GM19463 (cell line): ENCODE data around the gene CDH4.

Experiments
- ATAC-seq: cut with Tn5 transposase; IDR thresholded peaks from one replicate; pipeline ENCODE4 v1.9.1; 2021; ENCODE audit warnings: mild to moderate bottlenecking, moderate library complexity; ENCODE audit not compliant: unreplicated experiment

The CDH4 gene

DNA sequence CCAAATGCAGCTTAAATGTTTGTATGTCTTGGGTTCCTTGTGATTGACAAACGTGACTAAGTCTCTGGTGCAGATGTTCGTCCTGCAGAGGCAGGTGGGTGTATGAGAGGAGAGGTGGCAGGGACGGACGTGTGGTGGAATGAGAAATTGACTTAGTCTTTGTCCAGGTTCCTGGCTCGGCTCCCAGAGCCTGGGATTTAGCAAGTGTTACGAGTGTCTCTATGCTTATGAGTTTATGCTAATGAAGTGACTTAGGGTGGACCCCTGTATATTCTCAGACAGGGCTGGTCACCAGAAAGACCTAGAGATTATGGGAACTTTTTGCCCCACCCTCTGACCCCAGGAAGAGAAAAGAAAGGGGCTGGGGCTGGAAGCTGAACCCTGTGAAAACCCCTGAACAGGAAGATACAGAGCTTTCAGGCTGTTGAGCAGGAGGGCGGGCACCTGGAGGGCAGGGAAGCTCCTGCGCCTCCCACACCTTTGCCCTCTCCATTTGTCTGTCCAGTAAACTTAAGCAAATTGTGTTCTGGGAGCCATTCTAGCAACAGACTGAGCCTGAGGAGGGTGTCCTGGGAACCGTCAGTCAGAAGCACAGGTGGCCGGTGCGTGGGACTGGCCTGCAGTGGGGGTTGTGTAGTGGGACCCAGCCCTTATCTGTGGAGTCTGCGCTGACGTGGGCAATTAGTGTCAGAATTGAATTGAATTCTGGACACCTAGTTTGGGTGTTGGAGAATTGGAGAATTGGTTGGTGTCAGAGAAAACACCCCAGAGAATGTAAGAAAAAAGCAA lies 362.1 kb downstream of the CDH4 start:
- ATAC-seq: no peak

- no peak for ATAC-seq
Measured at GRCh38 chr20:61614706-61615100, 362.6 kb downstream of the CDH4 start.

- ATAC-seq: no peak
Measured at GRCh38 chr20:61615806-61616205, 363.7 kb downstream of the CDH4 start.

DNA sequence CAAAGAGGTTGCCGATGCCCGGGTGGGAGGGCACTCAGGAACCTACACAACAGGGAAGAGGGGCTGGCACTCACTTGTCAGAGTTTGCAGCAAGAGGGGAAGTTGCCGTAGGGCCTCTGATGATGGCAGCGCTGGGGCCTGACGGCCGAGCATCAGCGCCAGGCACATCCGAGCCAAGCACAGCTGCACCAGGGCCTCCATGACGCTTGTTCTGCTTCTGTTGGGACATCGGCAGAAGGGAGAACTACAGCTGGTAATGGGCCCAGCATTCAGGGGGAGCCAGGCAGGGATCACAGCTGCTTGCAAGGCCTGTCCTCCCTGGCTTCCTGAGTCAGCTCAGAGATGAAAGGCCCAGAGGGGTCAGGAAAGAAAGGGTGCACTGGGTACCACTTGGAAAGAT lies 367.7 kb downstream of the CDH4 start:
- ATAC-seq: no peak

- no peak for ATAC-seq
Measured at GRCh38 chr20:61620174-61620573, 368.1 kb downstream of the CDH4 start.

- ATAC-seq: no peak
Measured at GRCh38 chr20:61621035-61621730, 369.1 kb downstream of the CDH4 start.

DNA sequence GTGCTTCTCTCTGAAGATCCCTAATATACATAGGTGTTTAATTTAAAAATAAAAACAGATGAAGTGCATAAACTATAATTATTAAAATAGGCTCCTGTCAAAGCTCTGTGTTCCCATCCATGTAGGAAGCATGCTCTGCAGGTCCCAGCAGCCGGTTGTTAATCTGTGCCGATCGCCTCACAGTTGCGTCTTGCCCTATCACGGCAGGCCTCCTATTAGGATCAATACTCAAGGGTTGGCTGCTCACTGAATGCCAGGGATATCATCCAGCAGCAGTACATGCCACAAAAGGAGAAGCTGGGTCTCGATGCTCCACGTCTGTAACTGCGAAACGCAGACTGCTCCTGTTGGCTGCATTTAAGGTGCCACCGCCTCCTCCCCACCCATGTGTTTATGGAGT lies 369.8 kb downstream of the CDH4 start:
- ATAC-seq: no peak

- ATAC-seq: no peak
Measured at GRCh38 chr20:61623451-61623850, 371.4 kb downstream of the CDH4 start.

DNA sequence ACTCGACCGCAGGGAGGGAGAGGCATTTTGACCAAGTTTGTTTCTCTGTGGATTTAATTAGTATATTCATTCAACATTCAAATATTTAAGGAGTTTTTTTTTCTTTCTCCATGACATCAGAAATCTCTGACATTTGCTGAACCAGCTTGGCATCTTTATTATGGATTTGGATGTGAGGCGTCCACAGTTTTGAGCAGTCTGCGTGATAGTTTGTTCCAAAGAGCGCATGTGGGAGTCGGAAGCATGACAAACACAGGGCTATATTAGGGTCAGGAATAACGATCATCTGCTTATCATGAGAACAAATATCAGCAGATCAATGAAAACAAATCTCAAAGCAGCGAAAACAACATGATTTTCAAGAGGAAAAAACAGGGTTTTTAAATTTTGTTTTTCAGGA lies 373.2 kb downstream of the CDH4 start:
- ATAC-seq: no peak

DNA sequence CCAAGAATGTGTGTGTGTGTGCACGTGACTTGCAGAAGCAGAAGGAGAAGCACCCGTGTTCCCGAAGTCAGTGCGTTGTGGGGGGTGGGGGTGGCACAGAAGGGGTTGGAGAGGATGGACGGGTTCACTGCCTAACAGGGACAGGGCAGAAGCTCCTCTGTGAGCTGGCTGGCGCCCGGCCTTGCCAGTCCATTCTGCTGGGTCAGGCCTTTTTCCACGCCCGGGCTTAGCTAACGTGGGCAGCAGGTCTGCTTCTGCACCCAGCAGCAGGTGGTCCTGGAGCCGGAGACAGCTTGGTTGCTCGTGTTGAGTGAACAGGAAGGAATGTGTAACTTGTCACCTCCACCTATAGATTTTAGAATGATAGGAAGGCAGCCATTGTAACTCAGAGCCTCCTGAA lies 374.4 kb downstream of the CDH4 start:
- ATAC-seq: no peak

- ATAC-seq: no peak
Measured at GRCh38 chr20:61627791-61628415, 375.8 kb downstream of the CDH4 start.

GRCh38 chr20:61628480-61628879 lies 376.4 kb downstream of the CDH4 start:
- ATAC-seq: no peak

DNA sequence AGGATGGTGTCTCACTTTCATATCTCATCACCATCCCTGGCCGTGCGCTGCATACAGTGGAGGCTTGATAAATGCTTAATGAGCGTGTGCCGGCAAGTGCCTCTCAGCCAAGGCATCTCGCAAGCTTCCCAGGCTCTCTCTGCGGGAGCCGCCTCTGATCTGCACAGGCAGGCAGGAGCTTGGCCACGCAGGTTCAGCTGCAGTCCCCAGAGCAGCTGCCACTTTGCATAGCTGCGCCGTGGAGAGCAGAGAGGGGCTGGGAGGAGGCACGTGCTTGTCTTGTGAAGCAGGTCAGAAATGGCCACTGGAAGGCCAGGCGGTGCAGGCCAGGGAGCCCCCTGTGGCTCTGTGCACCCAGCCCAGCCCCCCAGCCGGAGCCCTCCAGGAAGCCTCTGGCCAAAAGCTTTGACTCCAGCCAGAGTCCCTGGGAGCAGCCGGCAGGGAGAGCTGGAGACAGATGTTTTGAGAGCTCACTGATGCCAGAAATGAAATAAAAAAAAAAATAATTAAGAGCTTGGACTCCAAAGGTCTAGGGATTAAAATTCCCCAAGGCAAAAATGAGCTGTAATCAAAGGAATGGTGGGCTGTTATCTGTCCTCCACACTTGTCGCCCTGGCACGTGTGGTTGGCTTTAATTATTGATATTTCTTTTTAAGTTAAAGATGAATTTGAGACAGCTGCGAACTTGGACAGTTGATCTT lies 377.0 kb downstream of the CDH4 start:
- ATAC-seq: no peak

GRCh38 chr20:61629602-61630390 lies 377.7 kb downstream of the CDH4 start:
- ATAC-seq: no peak

DNA sequence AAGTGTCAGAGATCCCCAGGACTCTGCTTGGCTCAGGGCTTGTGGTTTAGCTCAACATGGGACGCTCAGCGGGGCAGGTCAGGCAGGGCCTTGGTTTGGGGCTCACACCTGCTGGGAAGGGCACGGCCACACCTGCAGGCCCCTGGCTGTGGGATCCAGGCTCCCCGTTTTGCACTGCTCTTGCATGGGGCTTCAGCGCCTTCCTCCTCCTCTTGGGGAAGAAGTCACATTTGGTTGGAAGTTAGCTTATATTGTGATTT lies 378.3 kb downstream of the CDH4 start:
- ATAC-seq: no peak

- ATAC-seq: no peak
Measured at GRCh38 chr20:61630816-61631215, 378.8 kb downstream of the CDH4 start.

- no peak for ATAC-seq
Measured at GRCh38 chr20:61631751-61632150, 379.7 kb downstream of the CDH4 start.

DNA sequence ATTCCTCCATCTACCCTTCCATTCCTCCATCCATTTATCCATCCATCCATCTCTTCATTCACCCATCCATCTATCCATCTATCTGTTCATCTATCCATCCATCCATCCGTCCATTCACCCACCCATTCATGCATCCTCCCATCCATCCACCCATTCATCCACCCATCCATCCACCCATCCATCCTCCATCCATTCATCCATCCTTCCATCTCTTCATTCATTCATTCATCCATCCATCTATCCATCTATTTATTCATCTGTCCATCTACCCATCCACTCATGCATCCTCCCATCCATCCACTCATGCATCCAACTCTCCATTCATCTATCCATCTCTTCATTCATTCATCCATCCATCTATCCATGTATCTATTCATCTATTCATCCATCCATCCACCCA lies 380.9 kb downstream of the CDH4 start:
- no peak for ATAC-seq

GRCh38 chr20:61634376-61635145 lies 382.5 kb downstream of the CDH4 start:
- ATAC-seq: no peak
